IPS-NIHi7 (cell line): Measurements from ENCODE around the gene NYAP1.
"Not testable (repeated sequence)": the region's sequence is repeated elsewhere in the genome, so short reads cannot be mapped to it uniquely, and the experiment has no call there.

Source experiments
- DNase-seq: peaks from one replicate; pipeline ENCODE4 v3.0.0; 2012; ENCODE audit warnings: mixed read lengths; ENCODE audit errors: extremely low spot score

The NYAP1 gene

GRCh38 chr7:100513212-100513810 lies 29.6 kb downstream of the NYAP1 start:
- no peak for DNase-seq

GRCh38 chr7:100515072-100515532 lies 31.4 kb downstream of the NYAP1 start:
- DNase-seq = no peak

- DNase-seq = peak; percentile 41
These were observed 32.5 kb downstream of the NYAP1 start for GRCh38 chr7:100516135-100516812.

GRCh38 chr7:100517305-100517704 lies 33.6 kb downstream of the NYAP1 start:
- DNase-seq = no peak

- no peak for DNase-seq
These were observed 35.9 kb downstream of the NYAP1 start for GRCh38 chr7:100519580-100519979.

- DNase-seq = no peak
These were observed 36.4 kb downstream of the NYAP1 start for GRCh38 chr7:100520138-100520537.

- DNase-seq = no peak
These were observed 37.3 kb downstream of the NYAP1 start for GRCh38 chr7:100521076-100521475.

- DNase-seq = not testable (repeated sequence)
These were observed 38.3 kb downstream of the NYAP1 start for GRCh38 chr7:100521909-100522593.

- not testable (repeated sequence) for DNase-seq
These were observed 39.5 kb downstream of the NYAP1 start for GRCh38 chr7:100523192-100523591.

GRCh38 chr7:100528108-100528866 lies 44.6 kb downstream of the NYAP1 start:
- not testable (repeated sequence) for DNase-seq

GRCh38 chr7:100532165-100533022 lies 48.7 kb downstream of the NYAP1 start:
- DNase-seq = no peak

- not testable (repeated sequence) for DNase-seq
These were observed 52.3 kb downstream of the NYAP1 start for GRCh38 chr7:100535982-100536381.

- not testable (repeated sequence) for DNase-seq
These were observed 53.0 kb downstream of the NYAP1 start for GRCh38 chr7:100536695-100537094.

- no peak for DNase-seq
These were observed 54.6 kb downstream of the NYAP1 start for GRCh38 chr7:100538348-100538653.

GRCh38 chr7:100538654-100539435 lies 55.1 kb downstream of the NYAP1 start, which contains the start of gene AGFG2:
TSS of gene AGFG2 (plus strand) at chr7:100539203. CDS start at chr7:100539347, 144 bp downstream.
- peak; percentile 100 for DNase-seq

GRCh38 chr7:100539436-100540006 lies 55.8 kb downstream of the NYAP1 start:
- DNase-seq = no peak

- DNase-seq = no peak
These were observed 56.5 kb downstream of the NYAP1 start for GRCh38 chr7:100540073-100540723.

- DNase-seq = not testable (repeated sequence)
These were observed 57.6 kb downstream of the NYAP1 start for GRCh38 chr7:100541309-100541708.

- no peak for DNase-seq
These were observed 59.9 kb downstream of the NYAP1 start for GRCh38 chr7:100543586-100543985.
